Calu3 (cell line): ENCODE measurements around the gene ESF1. TPM values are rescaled to one million over a fixed set of nuclear protein-coding genes. Genes with fewer than 3 reads are reported as not detected.

Experiments used
- BruUV-seq: library from RNA; stranded (reverse); fragments of 400-500 nt; replicated peaks from 2 replicates; lab custom pipeline; 2021; lab: Mats Ljungman, UMichigan
- CTCF ChIA-PET: fragments of 300-600 bp; sonication (Branson Sonifier 250); formaldehyde crosslinking; loops from one replicate; lab custom pipeline; 2022; ENCODE audit warnings: antibody characterized with exemption; lab: Charles Lee
- DNase-seq: peaks from one replicate; pipeline ENCODE4 v3.0.0; 2022
- H3K27ac Mint-ChIP-seq: one replicate; pipeline ENCODE4 v1.8.0; 2022; ENCODE audit warnings: mixed read lengths; ENCODE audit not compliant: unreplicated experiment
- H3K27me3 Mint-ChIP-seq: one replicate; pipeline ENCODE4 v1.8.0; 2022; ENCODE audit warnings: mixed read lengths; ENCODE audit not compliant: unreplicated experiment
- H3K36me3 Mint-ChIP-seq: one replicate; pipeline ENCODE4 v1.8.0; 2022; ENCODE audit warnings: mild to moderate bottlenecking, moderate library complexity, mixed read lengths; ENCODE audit not compliant: insufficient read depth, unreplicated experiment
- H3K4me1 Mint-ChIP-seq: one replicate; pipeline ENCODE4 v1.8.0; 2022; ENCODE audit warnings: mild to moderate bottlenecking, low read depth, mixed read lengths; ENCODE audit not compliant: unreplicated experiment
- H3K4me3 Mint-ChIP-seq: one replicate; pipeline ENCODE4 v1.8.0; 2022; ENCODE audit warnings: mild to moderate bottlenecking, low read depth, moderate library complexity, mixed read lengths; ENCODE audit not compliant: unreplicated experiment
- H3K9me3 Mint-ChIP-seq: one replicate; pipeline ENCODE4 v1.8.0; 2022; ENCODE audit warnings: low read depth, mixed read lengths; ENCODE audit not compliant: unreplicated experiment
- intact Hi-C: fragments of 100-400 bp; cut with micrococcal nuclease; formaldehyde crosslinking; loops from one replicate; pipeline ENCODE4 v1.10.0; 2022; ENCODE audit not compliant: unreplicated experiment
- total RNA-seq: library from RNA; stranded (reverse); gene quantifications from 2 replicates; pipeline ENCODE4 v1.2.3, GENCODE V29; 2022
- TF ChIP-seq, protein P1 (sequence below): fragments of 200-600 bp; IDR thresholded peaks from one replicate; pipeline ENCODE4 v1.8.0; 2022; ENCODE audit warnings: antibody characterized with exemption; ENCODE audit not compliant: unreplicated experiment

Gene ESF1
- total RNA-seq, 1 experiment from 2014 or later, result 14.7 TPM

DNA sequence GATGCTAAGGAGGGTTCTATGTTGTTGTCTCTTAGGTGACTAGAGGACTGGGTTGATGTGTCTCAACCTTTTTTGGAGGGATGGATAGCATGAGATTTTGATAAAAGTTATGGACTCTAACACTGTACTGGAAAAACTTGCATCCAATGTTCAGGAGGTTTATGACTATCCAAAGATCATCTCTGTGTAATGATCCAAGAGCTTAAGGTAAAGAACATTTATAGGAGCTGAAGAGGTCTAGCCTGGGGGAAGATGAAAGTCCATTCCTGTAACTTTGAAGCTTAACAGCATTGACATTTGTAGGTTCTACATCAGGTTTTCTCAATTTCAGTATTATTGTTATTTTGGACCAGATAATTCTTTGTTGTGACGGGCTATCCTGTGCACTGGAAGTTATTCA is 48.9 kb downstream of the ESF1 start:
- no TSS peak for BruUV-seq
- CTCF ChIA-PET, result no interaction called here
- TF ChIP-seq, protein P1, sequence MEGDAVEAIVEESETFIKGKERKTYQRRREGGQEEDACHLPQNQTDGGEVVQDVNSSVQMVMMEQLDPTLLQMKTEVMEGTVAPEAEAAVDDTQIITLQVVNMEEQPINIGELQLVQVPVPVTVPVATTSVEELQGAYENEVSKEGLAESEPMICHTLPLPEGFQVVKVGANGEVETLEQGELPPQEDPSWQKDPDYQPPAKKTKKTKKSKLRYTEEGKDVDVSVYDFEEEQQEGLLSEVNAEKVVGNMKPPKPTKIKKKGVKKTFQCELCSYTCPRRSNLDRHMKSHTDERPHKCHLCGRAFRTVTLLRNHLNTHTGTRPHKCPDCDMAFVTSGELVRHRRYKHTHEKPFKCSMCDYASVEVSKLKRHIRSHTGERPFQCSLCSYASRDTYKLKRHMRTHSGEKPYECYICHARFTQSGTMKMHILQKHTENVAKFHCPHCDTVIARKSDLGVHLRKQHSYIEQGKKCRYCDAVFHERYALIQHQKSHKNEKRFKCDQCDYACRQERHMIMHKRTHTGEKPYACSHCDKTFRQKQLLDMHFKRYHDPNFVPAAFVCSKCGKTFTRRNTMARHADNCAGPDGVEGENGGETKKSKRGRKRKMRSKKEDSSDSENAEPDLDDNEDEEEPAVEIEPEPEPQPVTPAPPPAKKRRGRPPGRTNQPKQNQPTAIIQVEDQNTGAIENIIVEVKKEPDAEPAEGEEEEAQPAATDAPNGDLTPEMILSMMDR, result no peak
- intact Hi-C loops, result no loop called here
- H3K27me3 Mint-ChIP-seq, result no peaks in the 10 kb centered on the region
- H3K36me3 Mint-ChIP-seq, result peaks cover 6% of the 10 kb centered on the region
- DNase-seq, result no peak
- no peak overlapping the region for H3K27ac Mint-ChIP-seq
- H3K4me3 Mint-ChIP-seq, result no peak overlapping the region
- no peaks in the 10 kb centered on the region for H3K4me1 Mint-ChIP-seq
- H3K9me3 Mint-ChIP-seq, result no peaks in the 10 kb centered on the region

DNA sequence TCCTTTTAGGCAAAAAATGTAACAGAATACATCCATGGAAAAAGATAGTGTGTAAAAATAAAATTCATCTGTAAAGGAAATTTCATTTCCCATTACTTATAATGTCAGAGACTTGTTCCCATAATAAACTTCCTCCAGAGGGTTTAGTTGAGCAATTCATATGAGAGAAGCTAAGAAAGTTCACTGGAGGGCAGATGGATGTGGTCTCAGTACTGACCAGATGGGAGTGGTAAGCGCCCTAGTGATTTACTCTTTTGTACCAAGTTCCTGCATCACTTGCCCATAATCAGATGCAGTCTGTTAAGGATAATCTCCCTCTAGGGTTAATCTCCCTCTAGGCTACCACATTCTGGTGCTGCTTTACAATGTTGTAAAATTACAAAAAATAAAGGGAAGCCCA is 61.7 kb downstream of the ESF1 start:
- intact Hi-C loops, result no loop called here
- Mint-ChIP-seq H3K4me1 (no peaks in the 10 kb centered on the region), H3K27me3 (no peaks in the 10 kb centered on the region), H3K9me3 (no peaks in the 10 kb centered on the region), H3K36me3 (no peaks in the 10 kb centered on the region), H3K27ac (no peak overlapping the region), H3K4me3 (no peak overlapping the region)
- DNase-seq, result no peak
- TF ChIP-seq, protein P1, result no peak
- no TSS peak for BruUV-seq
- CTCF ChIA-PET, result no interaction called here

DNA sequence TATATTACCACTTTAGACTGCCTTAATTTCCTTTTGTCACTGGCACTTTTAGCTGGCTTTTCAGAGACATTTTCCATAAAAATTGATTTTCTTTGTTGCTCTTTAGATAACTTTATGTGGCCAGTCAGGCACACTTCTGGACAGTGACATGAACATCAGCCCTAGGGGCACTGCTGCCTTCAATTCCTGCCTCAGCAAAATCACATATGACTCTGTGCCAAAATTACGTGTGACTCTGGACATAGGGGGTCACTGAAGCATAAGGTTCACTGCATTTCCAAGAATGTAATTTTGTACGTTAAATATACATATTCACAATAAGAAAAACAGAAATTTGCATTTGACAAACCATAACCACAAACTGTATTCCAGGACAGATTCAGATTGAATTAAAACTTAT is 66.5 kb downstream of the ESF1 start:
- Mint-ChIP-seq H3K36me3 (peaks cover 8% of the 10 kb centered on the region), H3K4me1 (no peaks in the 10 kb centered on the region), H3K27ac (no peak overlapping the region), H3K27me3 (no peaks in the 10 kb centered on the region), H3K4me3 (no peak overlapping the region), H3K9me3 (no peaks in the 10 kb centered on the region)
- CTCF ChIA-PET, result no interaction called here
- no TSS peak for BruUV-seq
- intact Hi-C loops, result no loop called here
- TF ChIP-seq, protein P1, result no peak
- DNase-seq, result no peak

DNA sequence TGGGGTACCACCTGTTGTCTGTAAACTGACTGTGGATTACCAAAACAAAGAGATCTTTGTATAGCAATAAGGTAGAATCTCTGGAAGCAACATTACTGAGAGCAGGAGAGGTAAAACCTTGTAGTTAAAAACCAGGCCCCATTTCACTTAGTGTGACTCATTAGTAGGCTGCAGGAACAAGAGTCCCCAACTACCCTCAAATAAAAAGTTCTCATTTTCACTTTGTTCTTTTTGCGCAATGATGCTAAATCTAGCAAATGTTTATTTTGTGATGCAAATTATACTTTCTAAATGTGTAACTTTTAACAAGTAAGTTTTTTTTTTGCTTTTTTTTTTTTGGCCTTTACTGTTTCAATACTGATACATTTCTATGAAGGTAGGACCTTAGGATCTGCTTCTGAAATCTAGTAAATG is 67.1 kb downstream of the ESF1 start:
- BruUV-seq, result no TSS peak
- DNase-seq, result no peak

More for the DNA sequence above, 67.1 kb downstream of the ESF1 start:
- no peaks in the 10 kb centered on the region for H3K4me1 Mint-ChIP-seq
- H3K4me3 Mint-ChIP-seq, result no peak overlapping the region
- TF ChIP-seq, protein P1, result no peak
- intact Hi-C loops, result no loop called here
- CTCF ChIA-PET, result no interaction called here
- H3K36me3 Mint-ChIP-seq, result peaks cover 8% of the 10 kb centered on the region
- H3K27me3 Mint-ChIP-seq, result no peaks in the 10 kb centered on the region
- H3K9me3 Mint-ChIP-seq, result no peaks in the 10 kb centered on the region
- H3K27ac Mint-ChIP-seq, result no peak overlapping the region
